H1 (cell line): Measurements from ENCODE around the gene RBM44. TPM values are rescaled to one million over a fixed set of nuclear protein-coding genes. Genes with fewer than 3 reads are reported as not detected.

Source experiments
- CTCF ChIA-PET: fragments of 300-600 bp; sonication (Branson Sonifier 250); formaldehyde crosslinking; loops from one replicate; lab custom pipeline; 2021; ENCODE audit not compliant: partially characterized antibody; lab: Charles Lee
- POLR2A ChIA-PET: fragments of 300-600 bp; sonication (Branson Sonifier 250); formaldehyde crosslinking; loops from one replicate; lab custom pipeline; 2021; ENCODE audit warnings: inconsistent platforms; ENCODE audit not compliant: partially characterized antibody; lab: Charles Lee
- DNase-seq, 2 experiments: peaks; one replicate each; pipeline versions ENCODE4 v3.0.0 to v3.0.0-alpha.2; 2010 to 2022; ENCODE audit warnings: low spot score in 2 of 2, low read depth in 1 of 2, mixed read lengths in 1 of 2
- FAIRE-seq: peaks from 2 replicates; lab custom pipeline; 2011; peaks lifted over from hg19 to GRCh38; lab: Jason Lieb, UNC
- H2AFZ ChIP-seq: 2 replicates; pipeline ENCODE4 v1.8.1; 2012; ENCODE audit warnings: low read length, inconsistent platforms
- H2AK5ac ChIP-seq: 2 replicates; pipeline ENCODE4 v1.6.1; 2013; ENCODE audit warnings: low read depth, low read length
- H2BK120ac ChIP-seq: replicated peaks from 2 replicates; pipeline ENCODE3; 2013; ENCODE audit warnings: low read depth, low read length, inconsistent platforms
- H2BK12ac ChIP-seq: 2 replicates; pipeline ENCODE4 v1.6.1; 2013; ENCODE audit warnings: low read depth, low read length
- H2BK15ac ChIP-seq: 2 replicates; pipeline ENCODE4 v1.6.1; 2013; ENCODE audit warnings: low read length
- H2BK20ac ChIP-seq: 2 replicates; pipeline ENCODE4 v1.6.1; 2013; ENCODE audit warnings: low read length
- H2BK5ac ChIP-seq: 2 replicates; pipeline ENCODE4 v1.6.1; 2013; ENCODE audit warnings: low read depth, low read length
- H3K14ac ChIP-seq: 2 replicates; pipeline ENCODE4 v1.6.1; 2013; ENCODE audit warnings: inconsistent platforms; ENCODE audit not compliant: insufficient read length
- H3K18ac ChIP-seq: 2 replicates; pipeline ENCODE4 v1.6.1; 2013; ENCODE audit warnings: low read length; ENCODE audit errors: extremely low read depth
- H3K23ac ChIP-seq: 2 replicates; pipeline ENCODE4 v1.6.1; 2013; ENCODE audit warnings: inconsistent platforms; ENCODE audit not compliant: insufficient read length
- H3K23me2 ChIP-seq: 2 replicates; pipeline ENCODE4 v1.6.1; 2013; ENCODE audit warnings: low read depth, low read length
- H3K27ac ChIP-seq: 2 replicates; pipeline ENCODE4 v1.6.1; 2011; ENCODE audit warnings: low read depth, low read length, inconsistent platforms
- H3K27me3 ChIP-seq, 4 experiments: replicated peaks in 1 of 4; 1 replicate in 1 of 4; 2 replicates in 3 of 4; pipeline versions ENCODE4 v1.6.1 to v1.8.1; 2011 to 2013; ENCODE audit warnings: low read length in 3 of 4, mild to moderate bottlenecking in 3 of 4, inconsistent platforms in 2 of 4, mixed read lengths in 2 of 4, moderate library complexity in 1 of 4; ENCODE audit not compliant: control insufficient read depth in 3 of 4, insufficient read depth in 3 of 4; ENCODE audit errors: extremely low read depth in 1 of 4
- H3K36me3 ChIP-seq, 4 experiments: 2 replicates each; pipeline versions ENCODE4 v1.6.1 to v1.8.1; 2011 to 2013; ENCODE audit warnings: mild to moderate bottlenecking in 4 of 4, low read length in 3 of 4, moderate library complexity in 2 of 4, control low read depth in 1 of 4, inconsistent platforms in 1 of 4; ENCODE audit not compliant: insufficient read depth in 4 of 4, control insufficient read depth in 2 of 4
- H3K4ac ChIP-seq: replicated peaks from 2 replicates; pipeline ENCODE3; 2013; ENCODE audit warnings: low read length, low read depth, mixed read lengths, inconsistent platforms; ENCODE audit not compliant: insufficient read length
- H3K4me1 ChIP-seq, 4 experiments: replicated peaks in 1 of 4; 1 replicate in 1 of 4; 2 replicates in 3 of 4; pipeline versions ENCODE4 v1.6.1 to v1.8.1; 2011 to 2013; ENCODE audit warnings: low read length in 3 of 4, inconsistent platforms in 2 of 4, mixed read lengths in 1 of 4; ENCODE audit not compliant: insufficient read depth in 4 of 4, control insufficient read depth in 3 of 4
- H3K4me2 ChIP-seq, 2 experiments: 2 replicates each; pipeline versions ENCODE4 v1.6.1 to v1.8.1; 2011 to 2013; ENCODE audit warnings: low read depth in 2 of 2, low read length in 2 of 2, control low read depth in 1 of 2, inconsistent platforms in 1 of 2, mild to moderate bottlenecking in 1 of 2; ENCODE audit not compliant: insufficient read depth in 1 of 2
- H3K4me3 ChIP-seq, 4 experiments: fragments of 200-600, 300-600 bp in 1 of 4; sonication (generic), shearing (Covaris generic), sonication (Bioruptor Twin) in 1 of 4; 2 replicates each; pipeline versions ENCODE4 v1.5.1 to v1.8.1; 2011 to 2016; ENCODE audit warnings: low read length in 4 of 4, low read depth in 3 of 4, control low read depth in 2 of 4, inconsistent platforms in 2 of 4, mild to moderate bottlenecking in 2 of 4, mixed read lengths in 1 of 4, moderate library complexity in 1 of 4; ENCODE audit not compliant: insufficient read depth in 2 of 4; ENCODE audit errors: extremely low read depth in 1 of 4
- H3K56ac ChIP-seq: replicated peaks from 2 replicates; pipeline ENCODE3; 2013; ENCODE audit warnings: low read depth, mild to moderate bottlenecking, mixed read lengths, low read length, inconsistent platforms; ENCODE audit not compliant: insufficient read length
- H3K79me1 ChIP-seq: 2 replicates; pipeline ENCODE4 v1.6.1; 2013; ENCODE audit warnings: low read depth, low read length, control low read depth
- H3K79me2 ChIP-seq, 2 experiments: 2 replicates each; pipeline versions ENCODE4 v1.6.1 to v1.8.1; 2012 to 2013; ENCODE audit warnings: low read length in 2 of 2, mild to moderate bottlenecking in 2 of 2, inconsistent platforms in 1 of 2; ENCODE audit not compliant: insufficient read depth in 2 of 2, control insufficient read depth in 1 of 2
- H3K9ac ChIP-seq, 4 experiments: replicated peaks in 1 of 4; 1 replicate in 1 of 4; 2 replicates in 3 of 4; pipeline versions ENCODE4 v1.6.1 to v1.8.1; 2011 to 2013; ENCODE audit warnings: low read depth in 3 of 4, low read length in 3 of 4, control low read depth in 2 of 4, mild to moderate bottlenecking in 2 of 4, moderate library complexity in 2 of 4, inconsistent platforms in 1 of 4; ENCODE audit errors: extremely low read depth in 1 of 4
- H3K9me3 ChIP-seq, 2 experiments: 2 replicates each; pipeline versions ENCODE4 v1.6.1 to v1.8.1; 2012 to 2013; ENCODE audit warnings: mild to moderate bottlenecking in 2 of 2, moderate library complexity in 2 of 2, control low read depth in 1 of 2, inconsistent platforms in 1 of 2, low read depth in 1 of 2, low read length in 1 of 2, mixed read lengths in 1 of 2; ENCODE audit not compliant: insufficient read depth in 2 of 2
- H4K20me1 ChIP-seq, 2 experiments: replicated peaks in 1 of 2; 2 replicates each; pipeline versions ENCODE3 to v1.8.1; 2011 to 2013; ENCODE audit warnings: inconsistent platforms in 2 of 2, low read length in 2 of 2, mild to moderate bottlenecking in 1 of 2; ENCODE audit not compliant: insufficient read depth in 2 of 2, control insufficient read depth in 1 of 2
- H4K5ac ChIP-seq: 2 replicates; pipeline ENCODE4 v1.6.1; 2013; ENCODE audit warnings: low read length, low read depth, mixed read lengths, inconsistent platforms; ENCODE audit not compliant: insufficient read length
- H4K8ac ChIP-seq: 2 replicates; pipeline ENCODE4 v1.8.0; 2013; ENCODE audit warnings: mild to moderate bottlenecking, moderate library complexity, low read length, inconsistent platforms; ENCODE audit not compliant: insufficient read depth; ENCODE audit errors: extremely low read depth
- H4K91ac ChIP-seq: replicated peaks from 2 replicates; pipeline ENCODE3; 2013; ENCODE audit warnings: low read length, mixed read lengths, inconsistent platforms; ENCODE audit not compliant: insufficient read length
- BCL11A ChIP-seq, 2 experiments: IDR thresholded peaks; one replicate each; pipeline ENCODE4 v1.6.1; 2011; ENCODE audit warnings: low read depth in 2 of 2, low read length in 2 of 2, mild to moderate bottlenecking in 2 of 2
- CBX8 ChIP-seq: fragments of 300-800, 300-1000 bp; sonication (generic); IDR thresholded peaks from 2 replicates; pipeline ENCODE4 v1.7.1; 2016; ENCODE audit warnings: low read depth, low read length, borderline replicate concordance
- SP2 ChIP-seq: IDR thresholded peaks from 2 replicates; pipeline ENCODE4 v1.6.1; 2012; ENCODE audit warnings: mild to moderate bottlenecking, low read length, inconsistent platforms
- SP4 ChIP-seq: IDR thresholded peaks from 2 replicates; pipeline ENCODE4 v1.6.1; 2012; ENCODE audit warnings: low read length, inconsistent platforms
- SRF ChIP-seq: IDR thresholded peaks from 2 replicates; pipeline ENCODE4 v1.6.1; 2011; ENCODE audit warnings: mild to moderate bottlenecking, low read depth, low read length, moderate library complexity
- WGBS, 2 experiments: shearing (Covaris generic) in 1 of 2; methylation state at CpG; one replicate each; pipeline versions ENCODE4 v1.1.6 to v1.1.7; 2013 to 2015; ENCODE audit warnings: low lambda C conversion rate in 2 of 2, mixed read lengths in 2 of 2, inconsistent platforms in 1 of 2, low coverage in 1 of 2, missing lambda C conversion rate in 1 of 2; ENCODE audit not compliant: insufficient replicate concordance in 2 of 2, insufficient coverage in 1 of 2, insufficient read length in 1 of 2; ENCODE audit errors: extremely low coverage in 1 of 2, missing lambda C conversion rate in 1 of 2; 5-methylcytosine and 5-hydroxymethylcytosine counted together
- polyA plus RNA-seq, 7 experiments: library from polyadenylated mRNA; depleted of rRNA in 3 of 7; stranded (reverse) in 5 of 7; unstranded in 2 of 7; fragments of >200 nt in 5 of 7; fragments of 200-250 nt in 2 of 7; gene quantifications; 1 replicate in 5 of 7; 2 replicates in 1 of 7; 4 replicates in 1 of 7; pipeline versions ENCODE4 v1.2.1 to v1.2.3, GENCODE V29; 2011 to 2013; ENCODE audit warnings: missing spikeins in 2 of 7, mixed read lengths in 2 of 7
- total RNA-seq: library from RNA; stranded (reverse); fragmentation: NEBNext Ultra II Directional; extraction: Animal tissue kit (Norgen Biotek cat#: 25700); gene quantifications from 2 replicates; pipeline ENCODE4 v1.2.1, GENCODE V29; 2021

The RBM44 gene
- total and polyA plus RNA-seq, 2 of the 8 experiments (the other 6 are each of a cell fraction or from before 2014, with no cell fraction given), result 0.12 to 0.43 TPM

- no peak overlapping the region for H4K5ac ChIP-seq
- H2AK5ac ChIP-seq, result no peak overlapping the region
- no peak overlapping the region for H4K91ac ChIP-seq
- H3K56ac ChIP-seq, result no peak overlapping the region
- no peaks in the 10 kb centered on the region for H3K79me1 ChIP-seq
- H2BK12ac ChIP-seq, result no peak overlapping the region
- no peak overlapping the region for H2BK5ac ChIP-seq
- H3K18ac ChIP-seq, result no peak overlapping the region
- H4K8ac ChIP-seq, result no peak overlapping the region
- H3K9me3 ChIP-seq, result no peaks in the 10 kb centered on the region
- no peak overlapping the region for H2AFZ ChIP-seq
- no peak overlapping the region for H2BK120ac ChIP-seq
- no peaks in the 10 kb centered on the region for H4K20me1 ChIP-seq
- H3K27ac ChIP-seq, result no peak overlapping the region
- no peaks in the 10 kb centered on the region for H3K36me3 ChIP-seq
- no peak overlapping the region for H3K9ac ChIP-seq
- no peaks in the 10 kb centered on the region for H3K79me2 ChIP-seq
- 83% methylated on average over 5 of the region's 5 CpGs; no CpG with 5 or more reads in 1 of the 2 experiments for WGBS, 2 experiments
- H3K4ac ChIP-seq, result no peak overlapping the region
- H3K4me3 ChIP-seq, result no peak overlapping the region
- 0 out of 4 replicates have a peak overlapping the region, but pooled peaks of 1 of the 2 experiments have one; percentile 21 for H3K4me2 ChIP-seq
- H3K27me3 ChIP-seq, result no peaks in the 10 kb centered on the region
- no peaks in the 10 kb centered on the region for H3K23me2 ChIP-seq
- no peak for DNase-seq
- TF ChIP-seq SP2, result no peak
- no peak for TF ChIP-seq SP4
- TF ChIP-seq CBX8, result no peak
- TF ChIP-seq BCL11A (IDR thresholded peaks at IDR 0.05; ENCODE audit: low read depth in 2 of 2, low read length in 2 of 2), result no peak
- no peak for TF ChIP-seq SRF
- no peak overlapping the region for H2BK20ac ChIP-seq
- H3K14ac ChIP-seq, result no peak overlapping the region
- no peak for FAIRE-seq
- POLR2A ChIA-PET, result no interaction called here
- CTCF ChIA-PET, result no interaction called here
- H3K23ac ChIP-seq, result no peak overlapping the region
- no peaks in the 10 kb centered on the region; a peak in 3 of 7 replicates for H3K4me1 ChIP-seq
- no peak overlapping the region for H2BK15ac ChIP-seq
These were observed 80.5 kb downstream of the RBM44 start for GRCh38 chr2:237879058-237879430.
